IPS DF 4.7 (cell line): ENCODE data around the gene ALDH3B2.
"Not testable (repeated sequence)": the region's sequence is repeated elsewhere in the genome, so short reads cannot be mapped to it uniquely, and the experiment has no call there.

ENCODE experiments used
- DNase-seq: peaks from one replicate; pipeline ENCODE4 v3.0.0-alpha.2; 2013; ENCODE audit warnings: low spot score; ENCODE audit errors: extremely low read depth

The ALDH3B2 gene

GRCh38 chr11:67631411-67631810 lies 43.0 kb downstream of the ALDH3B2 start:
- no peak for DNase-seq

- no peak for DNase-seq
Observed at GRCh38 chr11:67630943-67631331, 43.5 kb downstream of the ALDH3B2 start.

- no peak for DNase-seq
Observed at GRCh38 chr11:67630228-67630942, 44.0 kb downstream of the ALDH3B2 start.

GRCh38 chr11:67629386-67630227 lies 44.8 kb downstream of the ALDH3B2 start, which contains the start of gene NUDT8:
NUDT8 (minus strand) TSS chr11:67629937; CDS start chr11:67629911, 26 bp downstream.
- no peak for DNase-seq

GRCh38 chr11:67628710-67629385 lies 45.6 kb downstream of the ALDH3B2 start:
- DNase-seq, result no peak

GRCh38 chr11:67627812-67628624 lies 46.4 kb downstream of the ALDH3B2 start:
- no peak for DNase-seq

GRCh38 chr11:67627441-67627811 lies 47.0 kb downstream of the ALDH3B2 start:
- DNase-seq, result no peak

- no peak for DNase-seq
Observed at GRCh38 chr11:67626970-67627369, 47.5 kb downstream of the ALDH3B2 start.

- DNase-seq, result not testable (repeated sequence)
Observed at GRCh38 chr11:67626131-67626833, 48.1 kb downstream of the ALDH3B2 start.

- DNase-seq, result not testable (repeated sequence)
Observed at GRCh38 chr11:67623795-67624194, 50.6 kb downstream of the ALDH3B2 start.

GRCh38 chr11:67622905-67623304 lies 51.5 kb downstream of the ALDH3B2 start:
- DNase-seq, result not testable (repeated sequence)

GRCh38 chr11:67621928-67622327 lies 52.5 kb downstream of the ALDH3B2 start:
- DNase-seq, result not testable (repeated sequence)

GRCh38 chr11:67620621-67621020 lies 53.8 kb downstream of the ALDH3B2 start:
- DNase-seq, result not testable (repeated sequence)

GRCh38 chr11:67619683-67620618 lies 54.5 kb downstream of the ALDH3B2 start:
- not testable (repeated sequence) for DNase-seq

GRCh38 chr11:67618901-67619659 lies 55.3 kb downstream of the ALDH3B2 start:
- DNase-seq, result not testable (repeated sequence)

- no peak for DNase-seq
Observed at GRCh38 chr11:67617243-67617953, 57.0 kb downstream of the ALDH3B2 start.

- no peak for DNase-seq
Observed at GRCh38 chr11:67616431-67617242, 57.8 kb downstream of the ALDH3B2 start.
